SK-N-SH treated with all-trans-retinoic acid at 6 μM for 48 hours (cell line): Measurements from ENCODE around the gene CCDC186.

Source experiments
- ATAC-seq: fragments of 200-7000 bp; cut with Tn5 transposase; 3 replicates; pipeline ENCODE4 v1.9.1; 2020; ENCODE audit warnings: mild to moderate bottlenecking, moderate library complexity
- ARNTL ChIP-seq: fragments of 450-650 bp; formaldehyde crosslinking; IDR thresholded peaks from 2 replicates; pipeline ENCODE4 v1.5.0; 2020; ENCODE audit warnings: low read depth, mild to moderate bottlenecking, moderate library complexity, borderline replicate concordance
- BACH2 ChIP-seq: fragments of 250-450 bp; sonication (Bioruptor Pico); IDR thresholded peaks from 2 replicates; pipeline ENCODE4 v1.9.0; 2021; ENCODE audit warnings: mild to moderate bottlenecking, borderline replicate concordance
- CREB5 ChIP-seq: fragments of 250-450 bp; sonication (Bioruptor Pico); IDR thresholded peaks from 2 replicates; pipeline ENCODE4 v1.5.1; 2020; ENCODE audit warnings: low read depth, mild to moderate bottlenecking, moderate library complexity
- CSDC2 ChIP-seq: fragments of 250-450 bp; sonication (Bioruptor Pico); IDR thresholded peaks from 2 replicates; pipeline ENCODE4 v1.5.0; 2020; ENCODE audit warnings: mild to moderate bottlenecking, moderate library complexity
- ESRRG ChIP-seq: fragments of 250-450 bp; sonication (Bioruptor Pico); IDR thresholded peaks from 2 replicates; pipeline ENCODE4 v1.6.1; 2021; ENCODE audit warnings: mild to moderate bottlenecking
- GLIS3 ChIP-seq: fragments of 250-450 bp; sonication (Bioruptor Pico); IDR thresholded peaks from 2 replicates; pipeline ENCODE4 v1.5.0; 2020; ENCODE audit warnings: mild to moderate bottlenecking, moderate library complexity
- ISL1 ChIP-seq: fragments of 250-450 bp; sonication (Bioruptor Pico); IDR thresholded peaks from 2 replicates; pipeline ENCODE4 v2.1.2; 2022; ENCODE audit warnings: mild to moderate bottlenecking, moderate library complexity
- OSR1 ChIP-seq: fragments of 250-450 bp; sonication (Bioruptor Pico); IDR thresholded peaks from 2 replicates; pipeline ENCODE4 v1.8.0; 2022; ENCODE audit warnings: moderate library complexity, mild to moderate bottlenecking, inconsistent platforms
- PATZ1 ChIP-seq: fragments of 250-450 bp; sonication (Bioruptor Pico); IDR thresholded peaks from 2 replicates; pipeline ENCODE4 v1.8.0; 2020; ENCODE audit warnings: mild to moderate bottlenecking, moderate library complexity, borderline replicate concordance
- PPARA ChIP-seq: fragments of 250-450 bp; sonication (Bioruptor Pico); IDR thresholded peaks from 2 replicates; pipeline ENCODE4 v1.5.0; 2020; ENCODE audit warnings: mild to moderate bottlenecking, borderline replicate concordance
- RARB ChIP-seq: fragments of 250-450 bp; sonication (Bioruptor Pico); IDR thresholded peaks from 2 replicates; pipeline ENCODE4 v1.8.0; 2021; ENCODE audit warnings: mild to moderate bottlenecking, moderate library complexity
- SNAI2 ChIP-seq: fragments of 250-450 bp; sonication (Bioruptor Pico); IDR thresholded peaks from 2 replicates; pipeline ENCODE4 v1.5.0; 2020; ENCODE audit warnings: mild to moderate bottlenecking, moderate library complexity
- TCF4 ChIP-seq: fragments of 250-450 bp; sonication (Bioruptor Pico); IDR thresholded peaks from 2 replicates; pipeline ENCODE4 v1.8.0; 2021; ENCODE audit warnings: mild to moderate bottlenecking, moderate library complexity, borderline replicate concordance
- ZC3H10 ChIP-seq: fragments of 250-450 bp; sonication (Bioruptor Pico); IDR thresholded peaks from 2 replicates; pipeline ENCODE4 v1.5.1; 2021; ENCODE audit warnings: mild to moderate bottlenecking, moderate library complexity
- ZFP30 ChIP-seq: fragments of 450-650 bp; formaldehyde crosslinking; IDR thresholded peaks from 2 replicates; pipeline ENCODE4 v1.5.0; 2022; ENCODE audit warnings: mild to moderate bottlenecking, moderate library complexity
- ZNF565 ChIP-seq: fragments of 450-650 bp; formaldehyde crosslinking; conservative IDR thresholded peaks from 2 replicates; pipeline ENCODE4 v1.5.0; 2020; ENCODE audit warnings: low read depth, mild to moderate bottlenecking, moderate library complexity
- ZNF70 ChIP-seq: fragments of 450-650 bp; formaldehyde crosslinking; IDR thresholded peaks from 2 replicates; pipeline ENCODE4 v1.5.0; 2020; ENCODE audit warnings: mild to moderate bottlenecking, moderate library complexity
- ZNF8 ChIP-seq: fragments of 450-650 bp; formaldehyde crosslinking; IDR thresholded peaks from 2 replicates; pipeline ENCODE4 v1.5.0; 2020; ENCODE audit warnings: mild to moderate bottlenecking, moderate library complexity
- TF ChIP-seq, protein P1 (sequence below): fragments of 250-450 bp; sonication (Bioruptor Pico); IDR thresholded peaks from 2 replicates; pipeline ENCODE4 v1.5.1; 2021; ENCODE audit warnings: mild to moderate bottlenecking, moderate library complexity
- TF ChIP-seq, protein P2 (sequence below): fragments of 250-450 bp; sonication (Bioruptor Pico); IDR thresholded peaks from 2 replicates; pipeline ENCODE4 v1.8.0; 2021; ENCODE audit warnings: low read depth, mild to moderate bottlenecking, moderate library complexity, borderline replicate concordance

CCDC186 gene

DNA sequence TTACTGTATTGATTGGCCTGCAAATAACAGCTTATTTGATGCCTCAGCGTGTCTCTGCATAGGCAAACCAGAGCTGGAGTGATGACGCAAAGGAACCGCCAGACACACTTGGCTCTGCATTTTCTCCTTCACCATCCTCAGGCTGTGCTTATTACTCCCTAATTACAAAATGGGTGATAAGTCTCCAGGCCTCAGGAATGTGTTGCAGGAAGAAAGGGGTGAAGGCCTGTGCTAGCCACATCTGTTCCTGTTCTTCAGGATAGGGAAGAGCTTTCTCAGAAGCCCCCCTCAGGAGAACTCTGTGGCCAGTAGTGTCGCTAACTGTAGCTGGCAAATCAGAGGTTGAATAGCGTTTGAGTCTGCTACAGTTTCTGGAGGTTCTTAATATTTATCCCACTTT is 10.3 kb upstream of the CCDC186 start:
- no peak for ATAC-seq
- TF ChIP-seq ISL1 (no peak), CSDC2 (CRISPR knock-in tag) (no peak), ZC3H10 (CRISPR knock-in tag) (no peak), ZNF70 (CRISPR knock-in tag) (no peak), ZNF565 (no peak), TCF4 (CRISPR knock-in tag) (no peak), ESRRG (CRISPR knock-in tag) (no peak)
- TF ChIP-seq, protein P1, sequence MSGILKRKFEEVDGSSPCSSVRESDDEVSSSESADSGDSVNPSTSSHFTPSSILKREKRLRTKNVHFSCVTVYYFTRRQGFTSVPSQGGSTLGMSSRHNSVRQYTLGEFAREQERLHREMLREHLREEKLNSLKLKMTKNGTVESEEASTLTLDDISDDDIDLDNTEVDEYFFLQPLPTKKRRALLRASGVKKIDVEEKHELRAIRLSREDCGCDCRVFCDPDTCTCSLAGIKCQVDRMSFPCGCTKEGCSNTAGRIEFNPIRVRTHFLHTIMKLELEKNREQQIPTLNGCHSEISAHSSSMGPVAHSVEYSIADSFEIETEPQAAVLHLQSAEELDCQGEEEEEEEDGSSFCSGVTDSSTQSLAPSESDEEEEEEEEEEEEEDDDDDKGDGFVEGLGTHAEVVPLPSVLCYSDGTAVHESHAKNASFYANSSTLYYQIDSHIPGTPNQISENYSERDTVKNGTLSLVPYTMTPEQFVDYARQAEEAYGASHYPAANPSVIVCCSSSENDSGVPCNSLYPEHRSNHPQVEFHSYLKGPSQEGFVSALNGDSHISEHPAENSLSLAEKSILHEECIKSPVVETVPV, result no peak
- TF ChIP-seq, all 23 proteins: peak for 0

DNA sequence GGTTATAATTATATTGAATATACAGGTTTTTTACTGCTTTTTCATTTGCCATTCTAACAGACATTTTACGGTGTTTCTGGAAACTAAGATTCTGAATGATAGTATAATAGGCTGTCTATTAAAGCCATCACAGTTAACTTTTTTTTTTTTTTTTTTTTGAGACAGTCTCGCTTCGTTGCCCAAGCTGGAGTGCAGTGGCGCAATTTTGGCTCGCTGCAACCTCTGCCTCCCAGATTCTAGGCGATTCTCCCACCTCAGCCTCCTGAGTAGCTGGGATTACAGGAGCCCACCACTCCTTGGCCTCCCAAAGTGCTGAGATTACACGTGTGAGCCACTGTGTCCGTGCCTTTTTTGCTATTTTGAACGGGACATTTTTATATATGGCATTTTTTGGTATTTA is 9.6 kb upstream of the CCDC186 start:
- no peak for ATAC-seq
- no peak for TF ChIP-seq ZNF8 (CRISPR knock-in tag)
- TF ChIP-seq ZC3H10 (CRISPR knock-in tag), result no peak
- TF ChIP-seq ISL1, result no peak
- no peak for TF ChIP-seq CSDC2 (CRISPR knock-in tag)
- TF ChIP-seq BACH2 (CRISPR knock-in tag), result no peak
- no peak for TF ChIP-seq TCF4 (CRISPR knock-in tag)
- TF ChIP-seq ZFP30 (CRISPR knock-in tag), result no peak
- TF ChIP-seq PPARA (CRISPR knock-in tag), result no peak
- TF ChIP-seq RARB (CRISPR knock-in tag), result no peak
- TF ChIP-seq OSR1, result no peak
- TF ChIP-seq, protein P2, sequence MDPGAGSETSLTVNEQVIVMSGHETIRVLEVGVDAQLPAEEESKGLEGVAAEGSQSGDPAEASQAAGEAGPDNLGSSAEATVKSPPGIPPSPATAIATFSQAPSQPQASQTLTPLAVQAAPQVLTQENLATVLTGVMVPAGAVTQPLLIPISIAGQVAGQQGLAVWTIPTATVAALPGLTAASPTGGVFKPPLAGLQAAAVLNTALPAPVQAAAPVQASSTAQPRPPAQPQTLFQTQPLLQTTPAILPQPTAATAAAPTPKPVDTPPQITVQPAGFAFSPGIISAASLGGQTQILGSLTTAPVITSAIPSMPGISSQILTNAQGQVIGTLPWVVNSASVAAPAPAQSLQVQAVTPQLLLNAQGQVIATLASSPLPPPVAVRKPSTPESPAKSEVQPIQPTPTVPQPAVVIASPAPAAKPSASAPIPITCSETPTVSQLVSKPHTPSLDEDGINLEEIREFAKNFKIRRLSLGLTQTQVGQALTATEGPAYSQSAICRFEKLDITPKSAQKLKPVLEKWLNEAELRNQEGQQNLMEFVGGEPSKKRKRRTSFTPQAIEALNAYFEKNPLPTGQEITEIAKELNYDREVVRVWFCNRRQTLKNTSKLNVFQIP (CRISPR knock-in tag), result no peak
- TF ChIP-seq, protein P1, result no peak
- no peak for TF ChIP-seq ARNTL (CRISPR knock-in tag)
- TF ChIP-seq ZNF70 (CRISPR knock-in tag), result no peak
- no peak for TF ChIP-seq ESRRG (CRISPR knock-in tag)
- TF ChIP-seq PATZ1 (CRISPR knock-in tag), result no peak

DNA sequence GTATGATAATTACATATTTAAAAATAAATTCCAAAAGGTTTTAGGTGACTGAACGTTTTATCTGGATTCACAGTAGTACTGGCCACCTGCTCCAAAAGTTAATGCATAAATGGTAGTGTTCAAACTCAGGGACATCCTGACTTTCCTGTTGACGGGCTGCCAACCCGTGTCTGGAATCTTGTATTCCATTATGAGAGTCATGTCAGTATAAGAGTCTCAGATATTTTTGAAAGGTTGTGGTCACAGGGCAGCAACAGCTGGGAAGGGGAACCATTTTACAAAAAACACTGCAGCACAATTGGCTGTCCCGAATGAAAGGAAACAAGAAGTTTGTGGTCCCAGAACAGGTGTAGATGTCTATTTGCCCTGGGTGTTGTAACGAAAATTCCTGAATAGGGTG is 8.0 kb upstream of the CCDC186 start:
- ATAC-seq, result no peak
- no peak for TF ChIP-seq BACH2 (CRISPR knock-in tag)
- TF ChIP-seq TCF4 (CRISPR knock-in tag), result no peak
- TF ChIP-seq ZNF8 (CRISPR knock-in tag), result no peak
- TF ChIP-seq ESRRG (CRISPR knock-in tag), result no peak
- no peak for TF ChIP-seq ZC3H10 (CRISPR knock-in tag)

DNA sequence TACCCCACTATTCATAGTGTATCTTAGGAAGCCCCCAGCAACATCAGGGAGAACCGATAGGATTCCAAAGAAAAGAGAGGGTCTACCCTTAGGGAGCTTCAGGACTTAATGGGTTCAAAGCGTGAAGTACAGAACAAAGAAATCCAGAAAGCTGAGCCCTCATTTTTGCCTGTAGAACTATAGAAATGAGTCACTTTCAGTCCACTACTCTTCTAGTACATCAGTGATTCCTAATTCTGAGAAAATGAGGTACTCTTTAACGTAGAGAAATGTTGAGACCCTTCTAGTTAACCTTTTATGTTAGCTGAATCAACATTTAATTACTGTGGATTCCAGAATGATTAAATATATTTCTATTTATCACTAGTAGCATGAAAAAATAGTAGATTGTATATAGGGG is 6.9 kb upstream of the CCDC186 start:
- TF ChIP-seq RARB (CRISPR knock-in tag) (no peak), CSDC2 (CRISPR knock-in tag) (no peak)
- no peak for ATAC-seq

DNA sequence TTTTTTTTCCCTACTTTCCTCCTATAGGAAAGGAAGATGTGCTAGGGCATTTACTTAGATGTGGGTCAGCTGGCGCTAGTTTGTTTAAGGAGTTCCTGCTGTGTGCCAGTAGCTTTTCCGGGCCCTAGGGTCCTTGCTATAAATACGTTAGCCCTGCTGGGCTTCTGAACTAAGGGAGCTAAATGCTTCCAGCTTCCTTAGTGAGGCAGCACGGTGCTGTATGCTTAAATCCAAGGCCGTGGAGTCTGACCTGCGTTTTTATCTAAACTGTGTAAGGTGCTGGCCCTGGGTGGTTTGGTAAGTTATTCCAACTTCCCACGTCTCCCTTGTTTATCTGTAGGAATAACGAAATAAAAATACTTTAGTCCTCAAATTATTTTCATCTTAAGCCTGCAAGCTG is 5.7 kb upstream of the CCDC186 start:
- TF ChIP-seq SNAI2 (CRISPR knock-in tag) (no peak), GLIS3 (CRISPR knock-in tag) (no peak)
- no peak for ATAC-seq

GRCh38 chr10:114179148-114179547 is 5.1 kb upstream of the CCDC186 start, which contains the start of gene TDRD1:
TDRD1 (plus strand) TSS chr10:114179353; CDS start chr10:114187832, 8,479 bp downstream.
- TF ChIP-seq ZNF565 (no peak), ISL1 (no peak), RARB (CRISPR knock-in tag) (no peak), PATZ1 (CRISPR knock-in tag) (no peak), BACH2 (CRISPR knock-in tag) (no peak), CSDC2 (CRISPR knock-in tag) (no peak), CREB5 (no peak), ZNF8 (CRISPR knock-in tag) (no peak)
- TF ChIP-seq, protein P2 (CRISPR knock-in tag), result no peak
- no peak for ATAC-seq
